Kidney (tissue), 14 donors: ENCODE measurements around the gene SPAG6. TPM values are rescaled to one million over a fixed set of nuclear protein-coding genes. Genes with fewer than 3 reads are reported as not detected.
A peak's percentile ranks its signal among the peaks of the same experiment; 100 is the strongest.

Experiments
- DNase-seq, 5 donors: peaks; one replicate each; pipeline ENCODE4 v3.0.0-alpha.2; 2013 to 2020
- FAIRE-seq: peaks from 2 replicates; lab custom pipeline; 2012; peaks lifted over from hg19 to GRCh38; lab: Jason Lieb, UNC
- H3K27ac ChIP-seq, 2 donors: one replicate each; pipeline ENCODE4 v1.7.0; 2013; ENCODE audit warnings: low read depth in 2 of 2, low read length in 2 of 2, inconsistent platforms in 1 of 2
- H3K27me3 ChIP-seq: one replicate; pipeline ENCODE4 v1.7.1; 2013; ENCODE audit warnings: low read length, inconsistent platforms; ENCODE audit not compliant: control insufficient read depth, insufficient read depth
- H3K36me3 ChIP-seq, 3 donors: one replicate each; pipeline versions ENCODE4 v1.7.0 to v1.7.1; 2013; ENCODE audit warnings: low read length in 3 of 3, control low read depth in 1 of 3, inconsistent platforms in 1 of 3; ENCODE audit not compliant: insufficient read depth in 3 of 3, control insufficient read depth in 2 of 3
- H3K4me1 ChIP-seq, 3 donors: one replicate each; pipeline versions ENCODE4 v1.7.0 to v1.7.1; 2013; ENCODE audit warnings: low read length in 3 of 3, inconsistent platforms in 1 of 3, low read depth in 1 of 3; ENCODE audit not compliant: control insufficient read depth in 2 of 3, insufficient read depth in 2 of 3
- H3K4me3 ChIP-seq, 3 donors: one replicate each; pipeline versions ENCODE4 v1.7.0 to v1.8.1; 2013; ENCODE audit warnings: low read length in 3 of 3, control low read depth in 1 of 3, inconsistent platforms in 1 of 3
- H3K9ac ChIP-seq, 3 donors: one replicate each; pipeline versions ENCODE4 v1.7.0 to v1.7.1; 2013; ENCODE audit warnings: low read length in 3 of 3, control low read depth in 1 of 3, inconsistent platforms in 1 of 3
- H3K9me3 ChIP-seq, 3 donors: one replicate each; pipeline versions ENCODE4 v1.7.0 to v1.7.1; 2013; ENCODE audit warnings: low read length in 3 of 3, control low read depth in 1 of 3, inconsistent platforms in 1 of 3; ENCODE audit not compliant: control insufficient read depth in 2 of 3, insufficient read depth in 1 of 3
- intact Hi-C: fragments of 100-400 bp; cut with DNase I; formaldehyde crosslinking; loops from one replicate; pipeline ENCODE4 v1.11.1; 2022
- polyA plus RNA-seq: library from polyadenylated mRNA; stranded (reverse); fragments of 350-450 nt; fragmentation: Illumina TruSeq; extraction: RNeasy Lipid Tissue Mini Kit (QIAGEN cat#74804); gene quantifications from one replicate; pipeline ENCODE4 v1.2.3, GENCODE V29; 2014; ENCODE audit warnings: low read depth, low replicate concordance; ENCODE audit not compliant: insufficient read depth
- total RNA-seq: library from RNA; stranded (reverse); fragmentation: NEBNext Ultra II Directional; extraction: Animal tissue kit (Norgen Biotek cat#: 25700); gene quantifications from one replicate; pipeline ENCODE4 v1.2.1, GENCODE V29; 2021
- TF ChIP-seq, protein P1 (sequence below): IDR thresholded peaks from 3 replicates; pipeline ENCODE4 v1.5.1; 2012; ENCODE audit warnings: mild to moderate bottlenecking, moderate library complexity, borderline replicate concordance; ENCODE audit not compliant: insufficient read depth; ENCODE audit errors: extremely low read depth
- donor health status: control.
- donor health status: control.
- donor health status: control.
- donor health status: control.
- donor health status: control.
- donor health status: DM: yes; HTN: yes; CAD: no.
- donor health status: Normal renal cell carcinoma (clear cell type).

Gene SPAG6
- total and polyA plus RNA-seq, 2 donors from 2014 or later, result 0.30 to 8.4 TPM

DNA sequence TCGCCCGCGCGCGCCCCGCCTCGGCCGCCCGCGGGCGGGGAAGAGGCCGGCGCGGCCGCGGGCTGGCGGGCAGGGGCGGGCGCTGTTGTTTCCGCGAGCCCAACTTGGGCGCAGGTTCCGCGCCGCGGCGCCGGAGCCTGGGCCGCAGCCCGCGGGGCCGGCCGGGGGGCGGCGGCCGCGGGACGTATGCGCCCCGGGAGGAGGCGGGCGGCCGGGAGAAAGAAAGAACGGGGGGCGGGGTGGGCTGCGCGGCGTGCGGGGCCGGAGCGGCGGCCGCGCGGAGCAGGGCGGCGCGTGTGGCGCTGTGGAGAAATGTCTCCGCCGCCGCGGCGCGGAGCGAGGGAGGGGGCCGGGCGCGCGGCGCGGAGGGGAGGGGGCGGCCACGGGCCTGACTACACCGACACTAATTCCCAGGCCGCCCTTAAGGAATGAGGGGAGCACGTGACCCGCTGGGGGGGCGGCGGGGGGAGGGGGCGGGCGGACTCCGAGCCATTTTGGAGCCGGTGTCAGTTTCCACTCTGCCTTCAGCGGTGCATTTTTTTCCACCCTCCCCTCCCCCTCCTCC, 24.6 kb upstream of the SPAG6 start, which contains the start of gene BMI1:
Gene BMI1 (plus strand): TSS at position 509 of the 565 bp plus-strand sequence. CDS start 5,351 bp downstream, outside the sequence.
- peaks cover 2 to 15% (median 10%) of the 10 kb centered on the region in 3 donors for H3K4me1 ChIP-seq

DNA sequence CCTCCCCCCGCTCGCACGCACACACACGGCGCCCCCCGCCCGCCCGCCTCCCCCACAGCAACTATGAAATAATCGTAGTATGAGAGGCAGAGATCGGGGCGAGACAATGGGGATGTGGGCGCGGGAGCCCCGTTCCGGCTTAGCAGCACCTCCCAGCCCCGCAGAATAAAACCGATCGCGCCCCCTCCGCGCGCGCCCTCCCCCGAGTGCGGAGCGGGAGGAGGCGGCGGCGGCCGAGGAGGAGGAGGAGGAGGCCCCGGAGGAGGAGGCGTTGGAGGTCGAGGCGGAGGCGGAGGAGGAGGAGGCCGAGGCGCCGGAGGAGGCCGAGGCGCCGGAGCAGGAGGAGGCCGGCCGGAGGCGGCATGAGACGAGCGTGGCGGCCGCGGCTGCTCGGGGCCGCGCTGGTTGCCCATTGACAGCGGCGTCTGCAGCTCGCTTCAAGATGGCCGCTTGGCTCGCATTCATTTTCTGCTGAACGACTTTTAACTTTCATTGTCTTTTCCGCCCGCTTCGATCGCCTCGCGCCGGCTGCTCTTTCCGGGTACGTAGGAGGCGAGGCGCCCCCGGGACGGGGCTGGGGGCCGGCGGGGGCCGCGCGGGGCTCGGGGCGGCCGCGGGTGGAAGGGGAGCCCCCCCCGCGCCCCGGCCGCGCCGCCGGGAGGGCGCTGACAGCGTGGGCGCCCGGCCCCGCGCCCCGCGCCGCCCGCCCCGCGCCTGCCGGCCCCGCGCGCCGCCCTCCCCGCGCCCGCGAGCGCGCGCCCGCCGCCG, 24.0 kb upstream of the SPAG6 start:
- H3K27ac ChIP-seq, result peak overlapping the region; percentile 81 to 96
- H3K9me3 ChIP-seq, result no peaks in the 10 kb centered on the region
- intact Hi-C loops, result no loop called here
- H3K36me3 ChIP-seq, result no peaks in the 10 kb centered on the region
- TF ChIP-seq, protein P1, sequence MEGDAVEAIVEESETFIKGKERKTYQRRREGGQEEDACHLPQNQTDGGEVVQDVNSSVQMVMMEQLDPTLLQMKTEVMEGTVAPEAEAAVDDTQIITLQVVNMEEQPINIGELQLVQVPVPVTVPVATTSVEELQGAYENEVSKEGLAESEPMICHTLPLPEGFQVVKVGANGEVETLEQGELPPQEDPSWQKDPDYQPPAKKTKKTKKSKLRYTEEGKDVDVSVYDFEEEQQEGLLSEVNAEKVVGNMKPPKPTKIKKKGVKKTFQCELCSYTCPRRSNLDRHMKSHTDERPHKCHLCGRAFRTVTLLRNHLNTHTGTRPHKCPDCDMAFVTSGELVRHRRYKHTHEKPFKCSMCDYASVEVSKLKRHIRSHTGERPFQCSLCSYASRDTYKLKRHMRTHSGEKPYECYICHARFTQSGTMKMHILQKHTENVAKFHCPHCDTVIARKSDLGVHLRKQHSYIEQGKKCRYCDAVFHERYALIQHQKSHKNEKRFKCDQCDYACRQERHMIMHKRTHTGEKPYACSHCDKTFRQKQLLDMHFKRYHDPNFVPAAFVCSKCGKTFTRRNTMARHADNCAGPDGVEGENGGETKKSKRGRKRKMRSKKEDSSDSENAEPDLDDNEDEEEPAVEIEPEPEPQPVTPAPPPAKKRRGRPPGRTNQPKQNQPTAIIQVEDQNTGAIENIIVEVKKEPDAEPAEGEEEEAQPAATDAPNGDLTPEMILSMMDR, result no peak
- peaks cover 7% of the 10 kb centered on the region for H3K27me3 ChIP-seq
- peak overlapping the region; percentile 37 to 68 (median 59) for H3K9ac ChIP-seq
- DNase-seq (peak in 4 of 5 donors; percentile 77 to 93 (median 83)), FAIRE-seq (no peak)
- H3K4me3 ChIP-seq, result peak overlapping the region; percentile 59 to 73 (median 65)
- peaks cover 2 to 15% (median 10%) of the 10 kb centered on the region in 3 donors for H3K4me1 ChIP-seq

More for the DNA sequence above, 24.6 kb upstream of the SPAG6 start, which contains the start of gene BMI1:
- no peaks in the 10 kb centered on the region for H3K36me3 ChIP-seq
- TF ChIP-seq, protein P1, result peak; percentile 0
- intact Hi-C loops, result no loop called here
- FAIRE-seq (no peak), DNase-seq (peak; percentile 87 to 98 (median 94))
- H3K27ac ChIP-seq, result peak within 1 kb of the TSS; percentile 81 to 96
- H3K27me3 ChIP-seq, result peaks cover 7% of the 10 kb centered on the region
- H3K9ac ChIP-seq, result peak within 1 kb of the TSS; percentile 55 to 82 (median 68)
- no peaks in the 10 kb centered on the region for H3K9me3 ChIP-seq
- peak within 1 kb of the TSS; percentile 65 to 81 (median 74) for H3K4me3 ChIP-seq

DNA sequence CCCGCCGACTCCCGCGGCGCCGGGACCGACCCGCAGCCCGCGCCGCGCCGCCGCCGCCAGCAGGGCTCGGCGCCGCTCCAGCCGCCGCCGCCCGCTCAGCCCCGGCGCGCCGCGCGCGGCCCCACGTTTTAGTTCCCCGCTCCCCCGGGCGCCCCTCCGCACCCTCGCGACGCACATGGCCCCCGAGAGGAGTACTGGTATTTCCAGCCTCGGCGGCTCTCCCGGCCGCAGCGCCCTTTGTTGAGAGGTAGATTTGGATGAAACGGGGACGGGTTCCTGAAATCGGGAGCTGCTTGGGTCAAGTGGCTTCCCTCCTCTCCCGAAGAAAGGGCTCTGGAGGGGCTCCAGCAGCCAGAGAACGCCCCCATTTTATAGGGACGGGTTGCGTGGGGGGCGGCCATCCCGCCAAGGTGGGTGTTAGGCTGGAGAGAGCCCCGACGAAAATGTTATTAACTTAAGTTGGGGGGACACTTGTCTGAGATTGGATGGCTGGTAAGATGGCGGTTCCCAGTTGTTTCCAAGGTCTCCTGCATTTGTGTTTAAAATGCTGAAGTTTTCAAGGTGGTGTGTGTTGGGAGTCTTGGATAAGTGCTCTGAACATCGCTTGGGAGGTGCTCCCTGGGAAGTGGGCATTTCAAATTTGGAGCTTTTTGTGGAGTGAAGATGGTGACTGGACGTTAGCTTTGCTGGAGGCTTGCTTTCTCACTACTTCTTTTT, 23.2 kb upstream of the SPAG6 start:
- Histone ChIP-seq H3K4me1 (peaks cover 2 to 12% (median 9%) of the 10 kb centered on the region in 3 donors), H3K9ac (peak overlapping the region; percentile 51 to 68 (median 61)), H3K4me3 (peak overlapping the region; percentile 74 to 81 (median 79)), H3K9me3 (no peaks in the 10 kb centered on the region), H3K27ac (no peak overlapping the region), H3K36me3 (no peaks in the 10 kb centered on the region), H3K27me3 (peaks cover 7% of the 10 kb centered on the region)
- DNase-seq, result peak; percentile 48 to 83 (median 61)
- TF ChIP-seq, protein P1, result no peak
- FAIRE-seq, result no peak
- intact Hi-C loops, result no loop called here
